Activated CD8-positive, alpha-beta memory T cell treated with anti-CD3 and anti-CD28 coated beads for 48 hours (primary cell): ENCODE results near the gene FKBP5.
"Not testable (repeated sequence)": the region's sequence is repeated elsewhere in the genome, so short reads cannot be mapped to it uniquely, and the experiment has no call there.

Experiments
- DNase-seq, 3 experiments: peaks; one replicate each; pipeline ENCODE4 v3.0.0-alpha.2; 2020; ENCODE audit warnings: low read depth in 2 of 3, low spot score in 2 of 3

FKBP5 gene

GRCh38 chr6:35589904-35590303 lies 98.8 kb downstream of the FKBP5 start:
- DNase-seq: no peak

GRCh38 chr6:35589201-35589739 lies 99.4 kb downstream of the FKBP5 start:
- DNase-seq: no peak

- DNase-seq: no peak
Observed at GRCh38 chr6:35587167-35587566, 101.5 kb downstream of the FKBP5 start.

GRCh38 chr6:35586542-35586941 lies 102.2 kb downstream of the FKBP5 start:
- no peak for DNase-seq

- DNase-seq: no peak
Observed at GRCh38 chr6:35585658-35586057, 103.1 kb downstream of the FKBP5 start.

- peak in 1 of 3 experiments; percentile 33 for DNase-seq
Observed at GRCh38 chr6:35583893-35584688, 104.6 kb downstream of the FKBP5 start.

GRCh38 chr6:35582315-35582714 lies 106.4 kb downstream of the FKBP5 start:
- no peak for DNase-seq

- DNase-seq: no peak
Observed at GRCh38 chr6:35581633-35582032, 107.1 kb downstream of the FKBP5 start.

- no peak for DNase-seq
Observed at GRCh38 chr6:35580836-35581235, 107.9 kb downstream of the FKBP5 start.

GRCh38 chr6:35576682-35577081 lies 112.0 kb downstream of the FKBP5 start:
- DNase-seq: no peak

GRCh38 chr6:35573495-35574110 lies 115.1 kb downstream of the FKBP5 start:
- DNase-seq: no peak

GRCh38 chr6:35570885-35571330 lies 117.8 kb downstream of the FKBP5 start:
- not testable (repeated sequence) for DNase-seq

GRCh38 chr6:35569011-35569461 lies 119.7 kb downstream of the FKBP5 start:
- peak in 1 of 3 experiments; percentile 2 for DNase-seq

- no peak for DNase-seq
Observed at GRCh38 chr6:35566794-35567193, 121.9 kb downstream of the FKBP5 start.

- DNase-seq: no peak
Observed at GRCh38 chr6:35564733-35565132, 124.0 kb downstream of the FKBP5 start.

GRCh38 chr6:35562060-35562459 lies 126.7 kb downstream of the FKBP5 start:
- DNase-seq: no peak

GRCh38 chr6:35561113-35561512 lies 127.6 kb downstream of the FKBP5 start:
- no peak for DNase-seq

- DNase-seq: no peak
Observed at GRCh38 chr6:35558571-35558970, 130.1 kb downstream of the FKBP5 start.

- no peak for DNase-seq
Observed at GRCh38 chr6:35557239-35557638, 131.5 kb downstream of the FKBP5 start.

GRCh38 chr6:35554811-35555210 lies 133.9 kb downstream of the FKBP5 start:
- no peak for DNase-seq

GRCh38 chr6:35553315-35553714 lies 135.4 kb downstream of the FKBP5 start:
- DNase-seq: no peak

GRCh38 chr6:35552285-35552917 lies 136.3 kb downstream of the FKBP5 start:
- peak; percentile 19 to 27 (median 23) for DNase-seq
